GM18870 (cell line): ENCODE data around the gene CCNY.

Experiments used
- ATAC-seq: cut with Tn5 transposase; IDR thresholded peaks from one replicate; pipeline ENCODE4 v1.9.1; 2021; ENCODE audit warnings: moderate library complexity; ENCODE audit not compliant: unreplicated experiment

CCNY gene

GRCh38 chr10:35574924-35575352, 238.6 kb downstream of the CCNY start:
- no peak for ATAC-seq

GRCh38 chr10:35575640-35576039, 239.3 kb downstream of the CCNY start:
- ATAC-seq: no peak

- no peak for ATAC-seq
Measured at GRCh38 chr10:35576730-35577129, 240.4 kb downstream of the CCNY start.

DNA sequence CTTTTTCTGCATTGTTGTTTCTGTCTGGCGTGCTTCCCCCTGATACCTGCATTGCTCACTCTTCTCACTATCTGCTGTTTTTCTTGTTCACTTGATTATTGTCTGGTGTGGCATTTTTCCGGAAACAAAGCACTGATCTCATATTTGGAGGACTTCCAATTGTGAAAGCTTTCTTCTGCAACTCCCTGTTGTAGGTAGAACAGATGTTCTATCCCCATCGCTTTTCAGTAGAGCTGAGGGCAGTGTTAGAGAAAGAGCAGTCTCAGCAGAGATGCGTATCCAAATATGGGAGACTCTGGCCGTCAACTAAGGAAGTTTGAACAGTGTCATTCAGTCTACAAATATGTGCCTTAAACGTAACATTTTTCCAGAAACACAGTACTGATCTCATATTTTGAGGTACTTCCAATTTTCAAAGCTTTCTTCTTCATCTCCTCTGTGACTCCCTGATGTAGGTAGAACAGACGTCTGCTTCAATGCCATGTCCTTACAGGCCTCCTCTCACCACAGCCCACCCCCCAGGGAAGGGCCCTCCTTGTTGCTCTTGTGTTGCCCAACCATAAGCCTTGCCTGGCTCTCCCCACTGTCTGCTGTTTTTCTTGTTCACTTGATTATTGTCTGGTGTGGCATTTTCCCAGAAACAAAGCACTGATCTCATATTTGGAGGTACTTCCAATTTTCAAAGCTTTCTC, 241.8 kb downstream of the CCNY start:
- no peak for ATAC-seq

DNA sequence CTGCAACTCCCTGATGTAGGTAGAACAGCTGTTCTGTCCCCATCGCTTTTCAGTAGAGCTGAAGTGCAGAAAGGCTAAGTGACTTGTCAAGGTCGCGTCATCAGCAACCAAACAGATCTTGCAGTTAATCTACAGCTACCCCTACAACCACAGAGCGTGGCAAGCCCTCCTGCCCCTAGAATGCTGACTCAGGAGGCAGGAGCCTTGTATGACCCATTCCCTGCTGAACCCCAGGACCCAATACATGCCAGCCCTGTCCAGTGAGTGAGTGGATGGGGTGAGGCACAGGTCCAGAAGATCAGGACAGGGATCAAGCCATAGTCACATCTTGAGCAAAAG, 242.3 kb downstream of the CCNY start:
- ATAC-seq: no peak

- no peak for ATAC-seq
Measured at GRCh38 chr10:35579116-35579515, 242.8 kb downstream of the CCNY start.

DNA sequence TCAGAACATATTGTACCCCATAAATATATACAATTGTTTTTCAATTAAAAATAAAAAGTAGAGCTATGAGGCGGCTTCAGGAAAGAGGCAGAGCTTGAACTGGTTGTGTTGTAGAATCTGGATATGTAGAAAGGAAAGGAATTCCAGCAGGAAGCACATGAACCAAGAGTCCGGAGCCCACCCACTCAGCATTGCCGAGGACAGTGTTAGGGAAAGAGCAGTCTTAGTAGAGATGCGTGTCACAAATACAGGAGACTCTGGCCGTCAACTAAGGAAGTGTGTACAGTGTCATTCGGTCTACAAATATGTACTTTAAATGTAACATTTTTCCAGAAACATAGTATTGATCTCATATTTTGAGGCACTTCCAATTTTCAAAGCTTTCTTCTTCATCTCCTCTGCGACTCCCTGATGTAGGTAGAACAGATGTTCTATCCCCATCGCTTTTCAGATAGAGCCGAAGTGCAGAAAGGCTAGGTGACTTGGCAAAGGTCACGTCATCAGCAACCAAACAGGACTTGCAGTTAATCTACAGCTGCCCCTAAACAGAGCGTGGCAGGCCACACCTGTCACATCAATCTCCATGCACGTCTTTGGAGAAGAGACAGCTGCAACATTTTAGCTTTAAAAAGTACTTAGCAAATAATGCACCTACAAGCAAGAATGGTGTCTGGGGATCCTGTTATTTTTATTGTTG, 243.6 kb downstream of the CCNY start:
- ATAC-seq: no peak

DNA sequence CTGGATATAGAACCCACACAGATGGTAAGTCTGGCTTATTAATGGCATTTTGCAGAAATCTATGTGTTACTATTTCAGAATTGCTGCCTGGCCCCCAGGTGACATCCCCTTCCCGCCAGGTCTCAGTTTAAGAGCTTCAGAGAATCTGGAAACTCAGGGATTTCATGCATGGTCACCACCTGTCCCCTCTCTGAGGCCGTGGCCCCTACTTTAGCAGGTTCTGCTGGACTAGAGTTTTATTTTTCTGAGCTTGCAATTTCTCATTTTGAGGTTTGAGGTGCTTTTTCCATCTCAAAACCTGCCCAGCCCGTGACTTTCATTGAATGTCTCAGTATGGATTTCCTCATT, 244.1 kb downstream of the CCNY start:
- no peak for ATAC-seq

DNA sequence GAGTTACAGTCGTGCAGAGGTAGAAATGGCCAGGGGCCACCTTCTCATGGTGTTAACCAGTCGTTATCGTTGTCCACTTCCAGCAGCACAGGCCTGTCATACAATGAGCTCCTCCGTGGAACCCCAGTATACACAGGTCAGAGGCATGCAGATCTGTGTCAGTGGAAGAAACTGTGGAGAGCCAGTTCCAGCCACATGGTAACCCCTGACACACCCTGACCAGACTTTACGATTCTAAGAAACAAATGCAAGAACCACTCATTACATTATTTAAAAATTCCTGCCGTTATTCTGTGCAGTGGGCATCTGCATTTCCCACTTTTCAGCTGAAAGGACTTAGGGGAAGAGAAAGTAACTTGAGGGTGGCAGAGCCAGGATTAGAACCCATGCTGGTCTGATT, 245.3 kb downstream of the CCNY start:
- no peak for ATAC-seq

DNA sequence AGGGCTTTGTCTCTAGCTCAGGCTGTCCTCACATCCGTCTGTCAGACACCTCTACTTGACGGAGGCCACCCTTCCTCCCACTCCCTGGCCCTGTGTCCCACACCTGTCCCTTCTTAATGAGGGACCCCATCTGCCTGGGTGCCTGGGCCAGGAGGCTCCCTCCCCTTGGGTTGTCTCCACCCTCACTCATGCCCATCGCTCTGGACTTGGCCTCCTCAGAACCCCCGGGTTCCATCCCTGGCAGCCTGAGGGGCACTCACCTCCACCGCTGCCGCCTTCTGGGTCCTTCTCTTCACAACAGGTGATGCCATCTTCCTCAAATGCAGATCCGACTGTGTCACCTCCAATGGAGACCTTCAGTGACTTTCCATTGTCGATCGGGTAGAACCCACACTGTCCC, 248.6 kb downstream of the CCNY start:
- ATAC-seq: no peak

DNA sequence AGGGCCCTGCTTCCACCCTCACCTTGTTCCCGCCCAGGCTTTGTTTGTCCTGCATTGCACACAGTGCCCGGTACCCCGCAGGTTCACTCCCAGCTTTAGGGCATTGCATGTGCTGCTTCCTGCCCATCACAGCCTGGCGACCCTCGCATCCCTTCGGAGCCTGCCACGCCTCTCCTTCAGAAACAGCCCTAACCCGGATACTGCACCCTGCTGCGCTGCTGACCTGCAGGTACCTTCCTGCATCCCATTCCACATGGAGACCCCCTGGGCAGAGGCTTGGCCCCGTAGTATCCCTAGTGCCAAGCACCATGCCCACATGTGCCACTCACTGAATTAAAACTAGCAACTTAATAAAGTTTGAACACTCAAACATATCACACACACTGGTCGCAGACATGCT, 249.0 kb downstream of the CCNY start:
- no peak for ATAC-seq

GRCh38 chr10:35585903-35586535, 249.7 kb downstream of the CCNY start:
- ATAC-seq: no peak

DNA sequence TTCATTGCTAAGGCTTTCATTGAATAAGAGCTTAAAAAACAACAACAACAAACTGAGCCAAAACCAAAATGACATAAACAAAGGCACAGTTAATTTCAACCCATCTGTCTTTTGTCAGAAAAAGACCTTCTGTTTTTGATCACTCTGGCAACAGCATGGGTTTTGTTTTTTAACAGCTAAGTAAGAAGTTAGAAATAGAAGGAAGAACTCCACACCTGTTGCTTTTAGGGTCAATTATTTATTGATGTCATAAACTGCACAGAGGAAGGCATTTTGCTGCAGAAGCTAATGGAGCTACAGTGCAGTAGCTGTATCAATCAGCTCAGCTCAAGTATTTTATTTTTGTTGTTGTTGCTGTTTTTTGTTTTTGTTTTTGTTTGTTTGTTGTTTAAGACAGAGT, 252.5 kb downstream of the CCNY start:
- ATAC-seq: no peak

DNA sequence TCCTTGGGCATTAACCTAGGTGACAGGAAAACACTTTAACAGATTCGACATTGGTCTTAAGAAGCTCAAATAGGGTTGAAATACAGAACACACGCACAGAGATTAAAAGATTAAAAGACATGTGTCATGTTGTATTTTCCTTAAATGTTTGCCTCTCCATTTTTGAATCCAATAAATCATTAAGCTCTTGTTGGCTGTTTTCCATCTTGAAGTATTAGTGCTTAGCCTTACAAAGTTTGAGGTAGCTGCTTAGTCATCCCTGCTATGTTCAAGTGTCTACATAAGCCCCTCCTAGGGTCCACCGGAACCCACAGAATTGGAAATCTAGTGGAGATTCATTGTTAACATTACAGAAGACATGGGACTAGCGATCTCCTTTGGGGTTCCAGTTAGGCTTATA, 256.1 kb downstream of the CCNY start:
- no peak for ATAC-seq

DNA sequence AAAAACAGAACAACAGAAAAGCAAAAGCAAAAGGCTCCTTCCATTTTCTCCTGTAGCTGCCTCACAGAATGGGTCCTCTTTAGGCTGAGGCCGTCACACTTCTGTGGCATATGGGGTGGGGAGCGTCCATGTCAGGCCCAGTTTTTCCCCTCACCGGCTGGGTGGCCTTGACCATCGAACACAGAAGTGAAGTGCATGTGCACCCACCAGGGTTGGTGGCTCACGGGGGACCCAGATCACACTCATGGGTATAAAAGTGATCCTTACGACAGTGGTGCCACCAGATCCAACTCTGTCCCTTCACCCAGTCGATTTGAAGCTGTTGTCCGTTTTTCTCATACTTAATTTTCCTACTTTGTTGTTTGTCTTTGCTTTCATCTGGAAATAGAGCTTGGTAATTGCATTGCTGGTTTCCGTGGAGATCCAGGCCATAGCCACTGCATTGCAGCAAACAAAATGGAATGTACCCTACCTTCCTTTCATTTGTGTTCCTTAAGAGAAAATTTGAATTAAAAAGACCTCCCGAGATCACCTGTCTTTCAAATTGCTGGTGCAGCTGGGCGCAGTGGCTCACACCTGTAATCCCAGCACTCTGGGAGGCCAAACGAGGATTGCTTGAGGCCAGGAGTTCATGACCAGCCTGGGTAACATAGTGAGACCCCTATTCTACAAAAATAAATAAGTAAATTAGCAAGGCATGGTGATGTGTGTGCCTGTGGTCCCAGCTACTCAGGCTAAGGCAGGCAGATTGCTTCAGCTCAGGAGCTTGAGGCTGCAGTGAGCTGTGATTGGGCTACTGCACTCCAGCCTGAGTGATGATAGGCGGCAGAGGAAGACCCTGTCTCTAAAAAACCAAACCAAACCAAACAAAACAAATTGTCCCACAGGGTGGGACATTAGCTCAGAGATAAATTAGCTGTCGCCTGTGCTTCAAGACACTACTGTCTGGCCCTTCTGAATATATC, 258.1 kb downstream of the CCNY start:
- no peak for ATAC-seq

DNA sequence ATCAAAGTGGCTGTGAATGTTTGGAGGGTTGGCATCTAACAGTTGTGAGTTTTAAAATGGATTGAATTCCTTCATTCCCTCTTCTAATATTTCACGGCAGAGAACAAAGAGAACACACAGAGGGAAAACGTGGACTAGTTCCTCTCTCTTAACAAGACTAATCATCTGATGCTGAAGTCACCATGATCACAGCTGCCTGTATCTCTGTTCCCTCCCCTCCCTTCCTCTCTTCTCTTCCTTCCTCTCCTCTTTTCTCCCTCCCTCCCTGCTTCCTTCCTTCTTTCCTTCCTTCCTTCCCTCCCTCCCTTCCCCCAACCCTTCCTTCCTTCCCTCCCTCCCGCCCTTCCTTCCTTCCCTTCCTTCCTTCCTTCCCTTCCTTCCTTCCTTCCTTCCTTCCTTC, 258.8 kb downstream of the CCNY start:
- no peak for ATAC-seq

DNA sequence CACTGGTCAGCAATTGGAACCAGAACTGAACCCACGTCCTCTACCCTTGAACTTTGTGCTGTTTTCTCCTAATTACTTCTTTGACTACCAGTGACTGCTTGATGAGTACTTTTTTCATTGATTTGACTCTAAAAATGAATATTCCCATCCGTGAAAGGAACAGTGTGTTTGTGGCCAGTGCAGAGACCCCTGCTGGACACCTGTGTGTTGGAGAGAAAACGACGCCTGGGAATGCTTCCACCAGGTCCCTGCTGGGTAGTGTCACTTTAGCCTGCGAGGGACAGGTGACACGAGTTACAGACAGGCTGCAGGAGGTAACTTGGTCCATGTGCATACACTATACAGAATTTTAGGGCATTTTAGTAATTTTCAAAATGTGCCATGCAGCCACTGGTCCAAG, 262.1 kb downstream of the CCNY start:
- ATAC-seq: no peak

- no peak for ATAC-seq
Measured at GRCh38 chr10:35600193-35600592, 263.9 kb downstream of the CCNY start.

GRCh38 chr10:35605191-35605590, 268.9 kb downstream of the CCNY start, which contains the start of gene GJD4:
TSS of gene GJD4 (plus strand) at chr10:35605341. CDS start at chr10:35605568, 227 bp downstream.
- ATAC-seq: no peak

- ATAC-seq: no peak
Measured at GRCh38 chr10:35606430-35606829, 270.1 kb downstream of the CCNY start.
